ENCODE results near the gene CCDC159.
A peak's percentile ranks its signal among the peaks of the same experiment; 100 is the strongest.

The CCDC159 gene

DNA sequence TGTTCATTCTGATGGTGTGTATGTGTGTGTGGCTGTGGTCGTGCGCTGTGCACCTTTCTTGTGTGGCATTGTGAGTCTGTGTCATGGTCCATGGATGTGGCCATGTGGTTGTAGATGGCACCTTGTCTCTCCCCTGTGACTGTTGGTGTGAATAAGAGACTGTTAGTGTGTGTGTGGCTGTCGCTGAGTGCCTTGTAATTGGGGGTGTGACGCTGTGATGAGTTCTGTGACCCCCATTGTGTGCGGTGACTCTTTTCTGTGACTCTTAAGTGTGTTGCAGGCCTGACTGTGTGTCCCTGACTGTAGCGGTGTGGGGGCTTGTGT lies 9.7 kb downstream of the CCDC159 start (continued):
- TF ChIP-seq, protein P1, sequence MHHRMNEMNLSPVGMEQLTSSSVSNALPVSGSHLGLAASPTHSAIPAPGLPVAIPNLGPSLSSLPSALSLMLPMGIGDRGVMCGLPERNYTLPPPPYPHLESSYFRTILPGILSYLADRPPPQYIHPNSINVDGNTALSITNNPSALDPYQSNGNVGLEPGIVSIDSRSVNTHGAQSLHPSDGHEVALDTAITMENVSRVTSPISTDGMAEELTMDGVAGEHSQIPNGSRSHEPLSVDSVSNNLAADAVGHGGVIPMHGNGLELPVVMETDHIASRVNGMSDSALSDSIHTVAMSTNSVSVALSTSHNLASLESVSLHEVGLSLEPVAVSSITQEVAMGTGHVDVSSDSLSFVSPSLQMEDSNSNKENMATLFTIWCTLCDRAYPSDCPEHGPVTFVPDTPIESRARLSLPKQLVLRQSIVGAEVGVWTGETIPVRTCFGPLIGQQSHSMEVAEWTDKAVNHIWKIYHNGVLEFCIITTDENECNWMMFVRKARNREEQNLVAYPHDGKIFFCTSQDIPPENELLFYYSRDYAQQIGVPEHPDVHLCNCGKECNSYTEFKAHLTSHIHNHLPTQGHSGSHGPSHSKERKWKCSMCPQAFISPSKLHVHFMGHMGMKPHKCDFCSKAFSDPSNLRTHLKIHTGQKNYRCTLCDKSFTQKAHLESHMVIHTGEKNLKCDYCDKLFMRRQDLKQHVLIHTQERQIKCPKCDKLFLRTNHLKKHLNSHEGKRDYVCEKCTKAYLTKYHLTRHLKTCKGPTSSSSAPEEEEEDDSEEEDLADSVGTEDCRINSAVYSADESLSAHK (tag by site-specific recombination; IDR thresholded peaks at IDR 0.05): no peak; the same call in 1 of the 2 replicates
- no peak for TF ChIP-seq ZEB2 (tag by site-specific recombination; IDR thresholded peaks at IDR 0.05)
- TF ChIP-seq ZNF830 (tag by site-specific recombination; IDR thresholded peaks at IDR 0.05; ENCODE audit: low read depth): no peak
- TF ChIP-seq KLF1 (tag by site-specific recombination; IDR thresholded peaks at IDR 0.05): no peak
- TF ChIP-seq ZNF549 (tag by site-specific recombination; IDR thresholded peaks at IDR 0.05): no peak
- TF ChIP-seq ZNF274 (IDR thresholded peaks at IDR 0.05; ENCODE audit: low read length): no peak
- no peak for TF ChIP-seq ZNF274 (tag by site-specific recombination; IDR thresholded peaks at IDR 0.05; ENCODE audit: borderline replicate concordance)
- no peak for TF ChIP-seq ZNF354C (tag by site-specific recombination; IDR thresholded peaks at IDR 0.05; ENCODE audit: borderline replicate concordance, low read depth)
- TF ChIP-seq ZNF791 (tag by site-specific recombination; IDR thresholded peaks at IDR 0.05): no peak
- TF ChIP-seq, protein P2, sequence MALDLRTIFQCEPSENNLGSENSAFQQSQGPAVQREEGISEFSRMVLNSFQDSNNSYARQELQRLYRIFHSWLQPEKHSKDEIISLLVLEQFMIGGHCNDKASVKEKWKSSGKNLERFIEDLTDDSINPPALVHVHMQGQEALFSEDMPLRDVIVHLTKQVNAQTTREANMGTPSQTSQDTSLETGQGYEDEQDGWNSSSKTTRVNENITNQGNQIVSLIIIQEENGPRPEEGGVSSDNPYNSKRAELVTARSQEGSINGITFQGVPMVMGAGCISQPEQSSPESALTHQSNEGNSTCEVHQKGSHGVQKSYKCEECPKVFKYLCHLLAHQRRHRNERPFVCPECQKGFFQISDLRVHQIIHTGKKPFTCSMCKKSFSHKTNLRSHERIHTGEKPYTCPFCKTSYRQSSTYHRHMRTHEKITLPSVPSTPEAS (tag by site-specific recombination; IDR thresholded peaks at IDR 0.05): peak; percentile 6
- TF ChIP-seq, protein P3, sequence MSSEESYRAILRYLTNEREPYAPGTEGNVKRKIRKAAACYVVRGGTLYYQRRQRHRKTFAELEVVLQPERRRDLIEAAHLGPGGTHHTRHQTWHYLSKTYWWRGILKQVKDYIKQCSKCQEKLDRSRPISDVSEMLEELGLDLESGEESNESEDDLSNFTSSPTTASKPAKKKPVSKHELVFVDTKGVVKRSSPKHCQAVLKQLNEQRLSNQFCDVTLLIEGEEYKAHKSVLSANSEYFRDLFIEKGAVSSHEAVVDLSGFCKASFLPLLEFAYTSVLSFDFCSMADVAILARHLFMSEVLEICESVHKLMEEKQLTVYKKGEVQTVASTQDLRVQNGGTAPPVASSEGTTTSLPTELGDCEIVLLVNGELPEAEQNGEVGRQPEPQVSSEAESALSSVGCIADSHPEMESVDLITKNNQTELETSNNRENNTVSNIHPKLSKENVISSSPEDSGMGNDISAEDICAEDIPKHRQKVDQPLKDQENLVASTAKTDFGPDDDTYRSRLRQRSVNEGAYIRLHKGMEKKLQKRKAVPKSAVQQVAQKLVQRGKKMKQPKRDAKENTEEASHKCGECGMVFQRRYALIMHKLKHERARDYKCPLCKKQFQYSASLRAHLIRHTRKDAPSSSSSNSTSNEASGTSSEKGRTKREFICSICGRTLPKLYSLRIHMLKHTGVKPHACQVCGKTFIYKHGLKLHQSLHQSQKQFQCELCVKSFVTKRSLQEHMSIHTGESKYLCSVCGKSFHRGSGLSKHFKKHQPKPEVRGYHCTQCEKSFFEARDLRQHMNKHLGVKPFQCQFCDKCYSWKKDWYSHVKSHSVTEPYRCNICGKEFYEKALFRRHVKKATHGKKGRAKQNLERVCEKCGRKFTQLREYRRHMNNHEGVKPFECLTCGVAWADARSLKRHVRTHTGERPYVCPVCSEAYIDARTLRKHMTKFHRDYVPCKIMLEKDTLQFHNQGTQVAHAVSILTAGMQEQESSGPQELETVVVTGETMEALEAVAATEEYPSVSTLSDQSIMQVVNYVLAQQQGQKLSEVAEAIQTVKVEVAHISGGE (tag by site-specific recombination; conservative IDR thresholded peaks at IDR 0.05; ENCODE audit: low read depth): no peak
- TF ChIP-seq ZNF341 (tag by site-specific recombination; IDR thresholded peaks at IDR 0.05; ENCODE audit: low read depth): no peak
- TF ChIP-seq, protein P4, sequence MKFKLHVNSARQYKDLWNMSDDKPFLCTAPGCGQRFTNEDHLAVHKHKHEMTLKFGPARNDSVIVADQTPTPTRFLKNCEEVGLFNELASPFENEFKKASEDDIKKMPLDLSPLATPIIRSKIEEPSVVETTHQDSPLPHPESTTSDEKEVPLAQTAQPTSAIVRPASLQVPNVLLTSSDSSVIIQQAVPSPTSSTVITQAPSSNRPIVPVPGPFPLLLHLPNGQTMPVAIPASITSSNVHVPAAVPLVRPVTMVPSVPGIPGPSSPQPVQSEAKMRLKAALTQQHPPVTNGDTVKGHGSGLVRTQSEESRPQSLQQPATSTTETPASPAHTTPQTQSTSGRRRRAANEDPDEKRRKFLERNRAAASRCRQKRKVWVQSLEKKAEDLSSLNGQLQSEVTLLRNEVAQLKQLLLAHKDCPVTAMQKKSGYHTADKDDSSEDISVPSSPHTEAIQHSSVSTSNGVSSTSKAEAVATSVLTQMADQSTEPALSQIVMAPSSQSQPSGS (tag by site-specific recombination; IDR thresholded peaks at IDR 0.05; ENCODE audit: low read depth): no peak
- TF ChIP-seq, protein P5, sequence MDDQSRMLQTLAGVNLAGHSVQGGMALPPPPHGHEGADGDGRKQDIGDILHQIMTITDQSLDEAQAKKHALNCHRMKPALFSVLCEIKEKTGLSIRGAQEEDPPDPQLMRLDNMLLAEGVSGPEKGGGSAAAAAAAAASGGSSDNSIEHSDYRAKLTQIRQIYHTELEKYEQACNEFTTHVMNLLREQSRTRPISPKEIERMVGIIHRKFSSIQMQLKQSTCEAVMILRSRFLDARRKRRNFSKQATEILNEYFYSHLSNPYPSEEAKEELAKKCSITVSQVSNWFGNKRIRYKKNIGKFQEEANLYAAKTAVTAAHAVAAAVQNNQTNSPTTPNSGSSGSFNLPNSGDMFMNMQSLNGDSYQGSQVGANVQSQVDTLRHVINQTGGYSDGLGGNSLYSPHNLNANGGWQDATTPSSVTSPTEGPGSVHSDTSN (CRISPR knock-in tag; IDR thresholded peaks at IDR 0.05): no peak
- TF ChIP-seq ZNF560 (tag by site-specific recombination; IDR thresholded peaks at IDR 0.05; ENCODE audit: borderline replicate concordance): no peak
- TF ChIP-seq ZNF571 (tag by site-specific recombination; IDR thresholded peaks at IDR 0.05): no peak
- TF ChIP-seq, protein P6, sequence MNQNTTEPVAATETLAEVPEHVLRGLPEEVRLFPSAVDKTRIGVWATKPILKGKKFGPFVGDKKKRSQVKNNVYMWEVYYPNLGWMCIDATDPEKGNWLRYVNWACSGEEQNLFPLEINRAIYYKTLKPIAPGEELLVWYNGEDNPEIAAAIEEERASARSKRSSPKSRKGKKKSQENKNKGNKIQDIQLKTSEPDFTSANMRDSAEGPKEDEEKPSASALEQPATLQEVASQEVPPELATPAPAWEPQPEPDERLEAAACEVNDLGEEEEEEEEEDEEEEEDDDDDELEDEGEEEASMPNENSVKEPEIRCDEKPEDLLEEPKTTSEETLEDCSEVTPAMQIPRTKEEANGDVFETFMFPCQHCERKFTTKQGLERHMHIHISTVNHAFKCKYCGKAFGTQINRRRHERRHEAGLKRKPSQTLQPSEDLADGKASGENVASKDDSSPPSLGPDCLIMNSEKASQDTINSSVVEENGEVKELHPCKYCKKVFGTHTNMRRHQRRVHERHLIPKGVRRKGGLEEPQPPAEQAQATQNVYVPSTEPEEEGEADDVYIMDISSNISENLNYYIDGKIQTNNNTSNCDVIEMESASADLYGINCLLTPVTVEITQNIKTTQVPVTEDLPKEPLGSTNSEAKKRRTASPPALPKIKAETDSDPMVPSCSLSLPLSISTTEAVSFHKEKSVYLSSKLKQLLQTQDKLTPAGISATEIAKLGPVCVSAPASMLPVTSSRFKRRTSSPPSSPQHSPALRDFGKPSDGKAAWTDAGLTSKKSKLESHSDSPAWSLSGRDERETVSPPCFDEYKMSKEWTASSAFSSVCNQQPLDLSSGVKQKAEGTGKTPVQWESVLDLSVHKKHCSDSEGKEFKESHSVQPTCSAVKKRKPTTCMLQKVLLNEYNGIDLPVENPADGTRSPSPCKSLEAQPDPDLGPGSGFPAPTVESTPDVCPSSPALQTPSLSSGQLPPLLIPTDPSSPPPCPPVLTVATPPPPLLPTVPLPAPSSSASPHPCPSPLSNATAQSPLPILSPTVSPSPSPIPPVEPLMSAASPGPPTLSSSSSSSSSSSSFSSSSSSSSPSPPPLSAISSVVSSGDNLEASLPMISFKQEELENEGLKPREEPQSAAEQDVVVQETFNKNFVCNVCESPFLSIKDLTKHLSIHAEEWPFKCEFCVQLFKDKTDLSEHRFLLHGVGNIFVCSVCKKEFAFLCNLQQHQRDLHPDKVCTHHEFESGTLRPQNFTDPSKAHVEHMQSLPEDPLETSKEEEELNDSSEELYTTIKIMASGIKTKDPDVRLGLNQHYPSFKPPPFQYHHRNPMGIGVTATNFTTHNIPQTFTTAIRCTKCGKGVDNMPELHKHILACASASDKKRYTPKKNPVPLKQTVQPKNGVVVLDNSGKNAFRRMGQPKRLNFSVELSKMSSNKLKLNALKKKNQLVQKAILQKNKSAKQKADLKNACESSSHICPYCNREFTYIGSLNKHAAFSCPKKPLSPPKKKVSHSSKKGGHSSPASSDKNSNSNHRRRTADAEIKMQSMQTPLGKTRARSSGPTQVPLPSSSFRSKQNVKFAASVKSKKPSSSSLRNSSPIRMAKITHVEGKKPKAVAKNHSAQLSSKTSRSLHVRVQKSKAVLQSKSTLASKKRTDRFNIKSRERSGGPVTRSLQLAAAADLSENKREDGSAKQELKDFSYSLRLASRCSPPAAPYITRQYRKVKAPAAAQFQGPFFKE (tag by site-specific recombination; IDR thresholded peaks at IDR 0.05; ENCODE audit: borderline replicate concordance): no peak
- TF ChIP-seq WT1 (tag by site-specific recombination; IDR thresholded peaks at IDR 0.05): no peak
- TF ChIP-seq, protein P7, sequence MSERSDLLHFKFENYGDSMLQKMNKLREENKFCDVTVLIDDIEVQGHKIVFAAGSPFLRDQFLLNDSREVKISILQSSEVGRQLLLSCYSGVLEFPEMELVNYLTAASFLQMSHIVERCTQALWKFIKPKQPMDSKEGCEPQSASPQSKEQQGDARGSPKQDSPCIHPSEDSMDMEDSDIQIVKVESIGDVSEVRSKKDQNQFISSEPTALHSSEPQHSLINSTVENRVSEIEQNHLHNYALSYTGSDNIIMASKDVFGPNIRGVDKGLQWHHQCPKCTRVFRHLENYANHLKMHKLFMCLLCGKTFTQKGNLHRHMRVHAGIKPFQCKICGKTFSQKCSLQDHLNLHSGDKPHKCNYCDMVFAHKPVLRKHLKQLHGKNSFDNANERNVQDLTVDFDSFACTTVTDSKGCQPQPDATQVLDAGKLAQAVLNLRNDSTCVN (tag by site-specific recombination; optimal IDR thresholded peaks at IDR 0.05): peak; percentile 7
- no peak for TF ChIP-seq ZNF366 (tag by site-specific recombination; conservative IDR thresholded peaks at IDR 0.05)
- TF ChIP-seq SCRT1 (tag by site-specific recombination; IDR thresholded peaks at IDR 0.05; ENCODE audit: borderline replicate concordance): no peak
- TF ChIP-seq TCF7L2 (IDR thresholded peaks at IDR 0.05; ENCODE audit: borderline replicate concordance, low read depth, low read length): no peak
- TF ChIP-seq ZNF391 (tag by site-specific recombination; IDR thresholded peaks at IDR 0.05; ENCODE audit: borderline replicate concordance, low read depth): no peak
